ENCODE results near the gene NUTF2. TPM values are rescaled to one million over a fixed set of nuclear protein-coding genes. Genes with fewer than 3 reads are reported as not detected.
"Not testable (repeated sequence)": the region's sequence is repeated elsewhere in the genome, so short reads cannot be mapped to it uniquely, and the experiment has no call there.

Gene NUTF2
- total and polyA plus RNA-seq, 2 donors (not counting 1 experiment from before 2014, with no cell fraction given), result 127 to 310 TPM

GRCh38 chr16:67834242-67834614 lies 12.5 kb upstream of the NUTF2 start:
- Histone ChIP-seq H3K4me1 (ENCODE audit: control insufficient read depth, extremely low read depth, insufficient read depth, low read length) (peaks cover 3% of the 10 kb centered on the region), H3K36me3 (ENCODE audit: control insufficient read depth, insufficient read depth, low read length) (peaks cover 23% of the 10 kb centered on the region), H3K9ac (ENCODE audit: insufficient read depth, low read length) (no peak overlapping the region), H2AFZ (ENCODE audit: low read length) (peak overlapping the region; percentile 94), H3K4me2 (ENCODE audit: extremely low read depth, insufficient read depth, low read length) (peak overlapping the region; percentile 98), H3K27ac (ENCODE audit: insufficient read depth, low read length) (no peak overlapping the region), H3K9me3 (ENCODE audit: control insufficient read depth, insufficient read depth, low read depth, low read length) (no peaks in the 10 kb centered on the region), H3K79me2 (ENCODE audit: control insufficient read depth, insufficient read depth, low read length) (peaks cover 17% of the 10 kb centered on the region), H3K4me3 (replicated peaks in 1 of 4; ENCODE audit: control extremely low read depth in 1 of 4, insufficient read depth in 1 of 4, low read depth in 3 of 4, low read length in 4 of 4) (peak overlapping the region; percentile 83 to 93 (median 88)), H4K20me1 (ENCODE audit: control insufficient read depth, extremely low read depth, insufficient read depth, low read length) (no peaks in the 10 kb centered on the region), H3K27me3 (ENCODE audit: control insufficient read depth, insufficient read depth, low read length) (no peaks in the 10 kb centered on the region)
- TF ChIP-seq CTCF (conservative IDR thresholded peaks at IDR 0.05 in 1 of 2, IDR thresholded peaks at IDR 0.05 in 1 of 2; ENCODE audit: low read depth in 1 of 2, low read length in 2 of 2) (no peak), EZH2 (IDR thresholded peaks at IDR 0.05; ENCODE audit: low read length, missing control alignments) (no peak)
- no peak for DNase-seq (ENCODE audit: low read depth in 2 of 2)

- H3K4me3 ChIP-seq (replicated peaks in 1 of 4; ENCODE audit: control extremely low read depth in 1 of 4, insufficient read depth in 1 of 4, low read depth in 3 of 4, low read length in 4 of 4); DNase-seq (ENCODE audit: low read depth in 2 of 2); H3K9me3 ChIP-seq (ENCODE audit: control insufficient read depth, insufficient read depth, low read depth, low read length); H3K4me2 ChIP-seq (ENCODE audit: extremely low read depth, insufficient read depth, low read length); H4K20me1 ChIP-seq (ENCODE audit: control insufficient read depth, extremely low read depth, insufficient read depth, low read length); H3K36me3 ChIP-seq (ENCODE audit: control insufficient read depth, insufficient read depth, low read length); H2AFZ ChIP-seq (ENCODE audit: low read length); H3K9ac ChIP-seq (ENCODE audit: insufficient read depth, low read length); H3K4me1 ChIP-seq (ENCODE audit: control insufficient read depth, extremely low read depth, insufficient read depth, low read length); H3K27ac ChIP-seq (ENCODE audit: insufficient read depth, low read length); H3K27me3 ChIP-seq (ENCODE audit: control insufficient read depth, insufficient read depth, low read length): not testable (repeated sequence)
- H3K79me2 ChIP-seq (ENCODE audit: control insufficient read depth, insufficient read depth, low read length), result peaks cover 14% of the 10 kb centered on the region
These were observed 9.5 kb upstream of the NUTF2 start for GRCh38 chr16:67837190-67837589.

GRCh38 chr16:67837811-67838210 lies 8.9 kb upstream of the NUTF2 start:
- Histone ChIP-seq H3K4me1 (ENCODE audit: control insufficient read depth, extremely low read depth, insufficient read depth, low read length) (no peaks in the 10 kb centered on the region), H3K36me3 (ENCODE audit: control insufficient read depth, insufficient read depth, low read length) (no peaks in the 10 kb centered on the region), H3K79me2 (ENCODE audit: control insufficient read depth, insufficient read depth, low read length) (peaks cover 10% of the 10 kb centered on the region), H3K27ac (ENCODE audit: insufficient read depth, low read length) (no peak overlapping the region), H4K20me1 (ENCODE audit: control insufficient read depth, extremely low read depth, insufficient read depth, low read length) (no peaks in the 10 kb centered on the region), H3K4me3 (replicated peaks in 1 of 4; ENCODE audit: control extremely low read depth in 1 of 4, insufficient read depth in 1 of 4, low read depth in 3 of 4, low read length in 4 of 4) (no peak overlapping the region), H3K27me3 (ENCODE audit: control insufficient read depth, insufficient read depth, low read length) (no peaks in the 10 kb centered on the region), H3K4me2 (ENCODE audit: extremely low read depth, insufficient read depth, low read length) (no peak overlapping the region), H2AFZ (ENCODE audit: low read length) (no peak overlapping the region), H3K9me3 (ENCODE audit: control insufficient read depth, insufficient read depth, low read depth, low read length) (no peaks in the 10 kb centered on the region), H3K9ac (ENCODE audit: insufficient read depth, low read length) (no peak overlapping the region)
- DNase-seq (ENCODE audit: low read depth in 2 of 2), result no peak
- no peak for TF ChIP-seq CTCF (conservative IDR thresholded peaks at IDR 0.05 in 1 of 2, IDR thresholded peaks at IDR 0.05 in 1 of 2; ENCODE audit: low read depth in 1 of 2, low read length in 2 of 2)
- no peak for TF ChIP-seq EZH2 (IDR thresholded peaks at IDR 0.05; ENCODE audit: low read length, missing control alignments)

Measured in fibroblast of lung (primary cell).